WTC11 (cell line): ENCODE measurements around the gene UBE2J1. TPM values are rescaled to one million over a fixed set of nuclear protein-coding genes. Genes with fewer than 3 reads are reported as not detected.

Source experiments
- ATAC-seq: fragments of 200-7000 bp; cut with Tn5 transposase; 2 replicates; pipeline ENCODE4 v1.10.0; 2021; ENCODE audit warnings: mild to moderate bottlenecking, moderate library complexity
- CTCF ChIA-PET: fragments of 300-600 bp; sonication (Branson Sonifier 250); formaldehyde crosslinking; loops from one replicate; lab custom pipeline; 2021; ENCODE audit warnings: antibody characterized with exemption; lab: Charles Lee
- POLR2A ChIA-PET: fragments of 350-600 bp; sonication (Branson Sonifier 250); formaldehyde crosslinking; loops from one replicate; lab custom pipeline; 2021; ENCODE audit warnings: antibody characterized with exemption; lab: Charles Lee
- DNase-seq: peaks from one replicate; pipeline ENCODE4 v3.0.0; 2021; ENCODE audit warnings: low spot score
- H3K27ac Mint-ChIP-seq: 2 replicates; pipeline ENCODE4 v1.8.0; 2021; ENCODE audit warnings: mixed read lengths
- H3K27me3 Mint-ChIP-seq: 2 replicates; pipeline ENCODE4 v1.8.0; 2021; ENCODE audit warnings: low read depth, mild to moderate bottlenecking, moderate library complexity, mixed read lengths
- H3K36me3 Mint-ChIP-seq: 2 replicates; pipeline ENCODE4 v1.8.0; 2021; ENCODE audit warnings: mixed read lengths
- H3K4me1 Mint-ChIP-seq: 2 replicates; pipeline ENCODE4 v1.8.0; 2022; ENCODE audit warnings: mixed read lengths
- H3K4me3 Mint-ChIP-seq: 2 replicates; pipeline ENCODE4 v1.8.0; 2021; ENCODE audit warnings: mild to moderate bottlenecking, moderate library complexity, mixed read lengths
- H3K9me3 Mint-ChIP-seq: 2 replicates; pipeline ENCODE4 v1.8.0; 2021; ENCODE audit warnings: mixed read lengths
- ATF1 ChIP-seq: sonication (generic); formaldehyde crosslinking; IDR thresholded peaks from 2 replicates; pipeline ENCODE4 v1.8.1; 2023; ENCODE audit warnings: mild to moderate bottlenecking, moderate library complexity, missing genetic modification reagents
- CBFB ChIP-seq: sonication (generic); formaldehyde crosslinking; IDR thresholded peaks from 2 replicates; pipeline ENCODE4 v1.8.1; 2022; ENCODE audit warnings: mild to moderate bottlenecking, low read depth, missing genetic modification reagents
- ELF4 ChIP-seq: sonication (generic); formaldehyde crosslinking; IDR thresholded peaks from 2 replicates; pipeline ENCODE4 v1.8.1; 2022; ENCODE audit warnings: low read depth, mild to moderate bottlenecking, moderate library complexity, missing genetic modification reagents
- ESRRA ChIP-seq: sonication (generic); formaldehyde crosslinking; IDR thresholded peaks from 2 replicates; pipeline ENCODE4 v1.8.1; 2022; ENCODE audit warnings: mild to moderate bottlenecking, missing genetic modification reagents, borderline replicate concordance
- ETV6 ChIP-seq: sonication (generic); formaldehyde crosslinking; IDR thresholded peaks from 2 replicates; pipeline ENCODE4 v1.8.1; 2022; ENCODE audit warnings: mild to moderate bottlenecking, missing genetic modification reagents
- FOXJ3 ChIP-seq: sonication (generic); formaldehyde crosslinking; IDR thresholded peaks from 2 replicates; pipeline ENCODE4 v1.9.0; 2021; ENCODE audit warnings: missing genetic modification reagents, mild to moderate bottlenecking, borderline replicate concordance
- FOXP1 ChIP-seq: sonication (generic); formaldehyde crosslinking; IDR thresholded peaks from 2 replicates; pipeline ENCODE4 v1.8.0; 2022; ENCODE audit warnings: missing genetic modification reagents, mild to moderate bottlenecking, moderate library complexity, borderline replicate concordance
- GABPB1 ChIP-seq: sonication (generic); formaldehyde crosslinking; IDR thresholded peaks from 2 replicates; pipeline ENCODE4 v1.8.1; 2023; ENCODE audit warnings: mild to moderate bottlenecking, missing genetic modification reagents
- GRHL2 ChIP-seq: fragments of 250-450 bp; sonication (Bioruptor Pico); IDR thresholded peaks from 2 replicates; pipeline ENCODE4 v1.8.0; 2022; ENCODE audit warnings: mild to moderate bottlenecking, moderate library complexity; ENCODE audit not compliant: insufficient replicate concordance, severe bottlenecking
- TEAD4 ChIP-seq: sonication (generic); formaldehyde crosslinking; IDR thresholded peaks from 2 replicates; pipeline ENCODE4 v1.8.0; 2022; ENCODE audit warnings: mild to moderate bottlenecking, missing genetic modification reagents
- ZNF138 ChIP-seq: sonication (generic); formaldehyde crosslinking; conservative IDR thresholded peaks from 2 replicates; pipeline ENCODE4 v1.8.1; 2022; ENCODE audit warnings: mild to moderate bottlenecking, moderate library complexity, missing genetic modification reagents
- ZNF219 ChIP-seq: sonication (generic); formaldehyde crosslinking; IDR thresholded peaks from 2 replicates; pipeline ENCODE4 v1.8.0; 2023; ENCODE audit warnings: missing genetic modification reagents, mild to moderate bottlenecking, borderline replicate concordance
- ZNF232 ChIP-seq: sonication (generic); formaldehyde crosslinking; IDR thresholded peaks from 2 replicates; pipeline ENCODE4 v1.8.0; 2022; ENCODE audit warnings: mild to moderate bottlenecking, missing genetic modification reagents
- ZNF396 ChIP-seq: fragments of 250-450 bp; sonication (Bioruptor Pico); IDR thresholded peaks from 2 replicates; pipeline ENCODE4 v1.8.0; 2021; ENCODE audit warnings: mild to moderate bottlenecking, moderate library complexity, borderline replicate concordance
- ZNF416 ChIP-seq: fragments of 250-450 bp; sonication (Bioruptor Pico); IDR thresholded peaks from 2 replicates; pipeline ENCODE4 v1.9.0; 2021; ENCODE audit warnings: mild to moderate bottlenecking, inconsistent platforms
- ZNF671 ChIP-seq: fragments of 250-450 bp; sonication (Bioruptor Pico); IDR thresholded peaks from 2 replicates; pipeline ENCODE4 v1.8.0; 2021; ENCODE audit warnings: mild to moderate bottlenecking
- total RNA-seq: library from RNA; stranded (reverse); gene quantifications from 3 replicates; pipeline ENCODE4 v1.2.3, GENCODE V29; 2021
- TF ChIP-seq, protein P1 (sequence below): fragments of 250-450 bp; sonication (Bioruptor Pico); conservative IDR thresholded peaks from 2 replicates; pipeline ENCODE4 v1.9.0; 2021; ENCODE audit warnings: mild to moderate bottlenecking
- TF ChIP-seq, protein P2 (sequence below): sonication (generic); formaldehyde crosslinking; IDR thresholded peaks from 2 replicates; pipeline ENCODE4 v1.8.0; 2022; ENCODE audit warnings: mild to moderate bottlenecking, missing genetic modification reagents
- TF ChIP-seq, protein P3 (sequence below): sonication (generic); formaldehyde crosslinking; IDR thresholded peaks from 2 replicates; pipeline ENCODE4 v1.8.0; 2022; ENCODE audit warnings: mild to moderate bottlenecking, missing genetic modification reagents
- TF ChIP-seq, protein P4 (sequence below): sonication (generic); formaldehyde crosslinking; IDR thresholded peaks from 2 replicates; pipeline ENCODE4 v1.8.1; 2022; ENCODE audit warnings: mild to moderate bottlenecking, moderate library complexity, missing genetic modification reagents
- TF ChIP-seq, protein P5 (sequence below): sonication (generic); formaldehyde crosslinking; IDR thresholded peaks from 2 replicates; pipeline ENCODE4 v1.8.0; 2022; ENCODE audit warnings: mild to moderate bottlenecking, missing genetic modification reagents
- TF ChIP-seq, protein P6 (sequence below): sonication (generic); formaldehyde crosslinking; IDR thresholded peaks from 2 replicates; pipeline ENCODE4 v1.8.0; 2023; ENCODE audit warnings: missing genetic modification reagents, mild to moderate bottlenecking, borderline replicate concordance

Gene UBE2J1
- total RNA-seq, 1 experiment from 2014 or later: 12.3 TPM

DNA sequence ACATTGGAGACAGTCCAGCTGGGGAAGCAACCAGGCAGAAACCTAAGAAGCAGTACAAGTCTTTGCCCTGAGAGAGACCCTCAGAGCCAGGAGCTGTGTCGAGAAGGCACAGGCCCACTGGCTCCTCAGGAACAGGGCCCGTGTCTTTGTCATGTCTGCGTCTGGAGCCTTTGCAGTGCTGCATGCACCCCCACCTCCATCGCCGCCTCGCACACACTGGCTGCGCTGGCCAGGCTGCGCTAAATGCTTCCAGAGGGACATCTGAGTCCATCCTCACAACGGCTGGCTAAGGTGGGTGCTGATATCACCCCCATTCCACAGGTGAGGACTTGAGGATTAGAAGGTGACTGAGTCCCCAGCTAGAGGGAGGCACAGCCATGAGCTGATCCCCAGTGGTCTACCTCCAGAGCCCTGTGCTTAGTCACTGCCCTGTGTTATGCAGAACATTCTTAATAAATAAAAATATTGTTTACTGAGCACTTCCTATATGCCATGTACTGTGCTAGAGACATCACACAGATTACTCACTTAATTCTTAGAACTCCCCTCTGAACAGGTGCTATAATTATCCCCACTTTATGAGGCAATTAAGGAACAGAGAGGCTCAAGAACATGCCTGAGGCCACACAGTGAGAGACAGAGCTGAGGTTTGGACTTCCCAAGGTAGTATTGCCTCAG, 65.0 kb downstream of the UBE2J1 start (continued):
- TF ChIP-seq, protein P1, sequence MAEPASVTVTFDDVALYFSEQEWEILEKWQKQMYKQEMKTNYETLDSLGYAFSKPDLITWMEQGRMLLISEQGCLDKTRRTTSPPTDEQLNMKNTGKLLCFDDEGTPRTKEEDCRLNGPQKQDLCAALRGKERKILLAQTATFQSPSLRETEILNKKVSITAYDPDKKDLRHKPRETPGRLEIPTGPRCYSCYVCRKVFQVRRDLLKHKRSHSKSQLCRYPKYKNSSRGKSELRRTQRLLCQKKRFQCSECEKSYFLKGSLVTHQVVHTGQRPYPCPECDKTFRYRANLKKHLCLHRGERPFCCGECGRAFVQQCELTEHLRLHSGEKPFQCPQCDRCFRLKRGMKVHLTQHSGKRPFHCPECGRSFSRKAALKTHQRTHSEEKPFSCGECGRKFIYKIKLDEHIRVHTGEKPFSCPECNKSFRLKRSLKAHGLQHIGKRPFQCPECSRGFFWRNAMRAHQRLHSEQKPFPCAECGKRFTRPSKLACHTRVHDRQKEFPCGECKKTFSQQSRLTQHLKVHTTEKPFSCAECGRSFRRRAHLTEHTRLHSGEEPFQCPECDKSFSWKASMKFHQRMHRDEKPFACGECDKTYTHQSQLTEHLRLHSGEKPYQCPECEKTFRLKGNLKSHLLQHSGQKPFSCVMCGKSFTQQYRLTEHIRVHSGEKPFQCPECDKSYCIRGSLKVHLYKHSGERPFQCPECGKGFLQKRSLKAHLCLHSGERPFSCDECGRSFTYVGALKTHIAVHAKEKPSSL: no peak
- TF ChIP-seq ZNF396 (CRISPR knock-in tag) (no peak), ZNF138 (CRISPR knock-in tag) (no peak), ZNF416 (no peak)
- TF ChIP-seq, protein P2, sequence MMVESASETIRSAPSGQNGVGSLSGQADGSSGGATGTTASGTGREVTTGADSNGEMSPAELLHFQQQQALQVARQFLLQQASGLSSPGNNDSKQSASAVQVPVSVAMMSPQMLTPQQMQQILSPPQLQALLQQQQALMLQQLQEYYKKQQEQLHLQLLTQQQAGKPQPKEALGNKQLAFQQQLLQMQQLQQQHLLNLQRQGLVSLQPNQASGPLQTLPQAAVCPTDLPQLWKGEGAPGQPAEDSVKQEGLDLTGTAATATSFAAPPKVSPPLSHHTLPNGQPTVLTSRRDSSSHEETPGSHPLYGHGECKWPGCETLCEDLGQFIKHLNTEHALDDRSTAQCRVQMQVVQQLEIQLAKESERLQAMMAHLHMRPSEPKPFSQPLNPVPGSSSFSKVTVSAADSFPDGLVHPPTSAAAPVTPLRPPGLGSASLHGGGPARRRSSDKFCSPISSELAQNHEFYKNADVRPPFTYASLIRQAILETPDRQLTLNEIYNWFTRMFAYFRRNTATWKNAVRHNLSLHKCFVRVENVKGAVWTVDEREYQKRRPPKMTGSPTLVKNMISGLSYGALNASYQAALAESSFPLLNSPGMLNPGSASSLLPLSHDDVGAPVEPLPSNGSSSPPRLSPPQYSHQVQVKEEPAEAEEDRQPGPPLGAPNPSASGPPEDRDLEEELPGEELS: no peak

DNA sequence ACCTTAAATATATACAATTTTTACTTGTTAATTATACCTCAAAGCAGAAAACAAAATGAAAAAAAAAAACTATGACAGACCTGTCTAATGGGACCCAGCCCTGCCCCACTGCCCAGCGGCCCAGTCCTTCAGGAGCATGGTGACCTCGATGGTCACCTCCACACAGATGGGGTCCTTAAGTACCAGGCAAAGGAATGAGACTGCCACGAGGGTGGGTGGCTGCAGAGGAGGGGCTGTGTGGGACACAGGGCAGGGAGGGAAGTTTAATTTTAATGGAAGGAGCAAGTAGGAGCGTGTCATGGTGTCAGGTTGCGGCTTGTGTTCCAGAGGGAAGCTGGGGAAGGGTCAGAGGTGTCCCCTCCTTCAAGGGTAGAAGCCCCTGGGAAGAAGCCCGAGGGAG, 66.0 kb downstream of the UBE2J1 start:
- no peak overlapping the region for H3K27ac Mint-ChIP-seq
- peaks cover 18% of the 10 kb centered on the region for H3K4me1 Mint-ChIP-seq
- POLR2A ChIA-PET: no interaction called here
- TF ChIP-seq ATF1 (CRISPR knock-in tag) (no peak), ZNF219 (CRISPR knock-in tag) (no peak), ZNF671 (no peak)
- TF ChIP-seq, all 79 proteins: peak for 0
- no peaks in the 10 kb centered on the region for H3K36me3 Mint-ChIP-seq
- H3K4me3 Mint-ChIP-seq: no peak overlapping the region
- DNase-seq (no peak), ATAC-seq (no peak)
- CTCF ChIA-PET: interaction anchor here (1.3 to 2.0 kb wide), 2 partner anchors 25 to 86 kb away, joined by 6 read pairs; no protein-coding TSS in a partner anchor
- no peaks in the 10 kb centered on the region for H3K27me3 Mint-ChIP-seq
- H3K9me3 Mint-ChIP-seq: no peaks in the 10 kb centered on the region

DNA sequence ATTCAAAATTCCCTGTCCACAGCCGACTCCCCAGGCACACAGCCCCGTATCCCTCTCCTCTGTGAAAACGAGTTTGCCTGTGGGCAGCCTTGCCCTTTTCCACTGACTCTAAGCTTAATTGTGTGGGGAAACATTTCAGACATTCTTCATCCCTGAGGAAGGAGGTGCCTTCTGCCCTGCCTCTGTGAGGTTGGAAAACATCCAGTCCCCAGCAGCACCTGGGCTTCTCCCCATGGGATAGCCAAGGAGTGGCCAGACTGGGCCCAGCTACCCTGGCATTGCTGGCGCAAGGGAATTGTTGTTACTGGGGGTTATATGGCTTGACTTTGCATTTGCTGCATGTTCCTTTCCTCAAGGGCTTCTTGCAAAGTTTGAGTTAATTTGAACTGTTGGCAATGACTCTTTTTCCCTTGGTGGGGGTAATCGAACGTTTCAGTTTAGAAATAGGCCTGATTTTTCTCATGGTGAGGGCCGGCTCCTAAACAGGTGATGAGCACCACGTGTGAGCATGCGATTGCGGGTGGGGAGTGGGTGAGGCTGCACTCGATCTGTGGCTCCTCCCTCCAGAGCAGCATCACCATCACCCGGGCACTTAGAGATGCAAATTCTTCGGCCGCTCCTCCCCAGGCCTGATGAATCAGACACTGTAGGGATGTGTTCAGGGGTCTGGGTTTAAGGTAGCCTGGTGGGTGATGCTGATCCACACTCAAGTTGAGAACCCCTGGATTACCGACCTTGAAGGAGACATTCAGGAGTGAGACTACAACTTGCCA, 67.4 kb downstream of the UBE2J1 start:
- H3K9me3 Mint-ChIP-seq: no peaks in the 10 kb centered on the region
- ATAC-seq: peak; percentile 23
- H3K4me1 Mint-ChIP-seq: peaks cover 18% of the 10 kb centered on the region
- TF ChIP-seq, protein P3, sequence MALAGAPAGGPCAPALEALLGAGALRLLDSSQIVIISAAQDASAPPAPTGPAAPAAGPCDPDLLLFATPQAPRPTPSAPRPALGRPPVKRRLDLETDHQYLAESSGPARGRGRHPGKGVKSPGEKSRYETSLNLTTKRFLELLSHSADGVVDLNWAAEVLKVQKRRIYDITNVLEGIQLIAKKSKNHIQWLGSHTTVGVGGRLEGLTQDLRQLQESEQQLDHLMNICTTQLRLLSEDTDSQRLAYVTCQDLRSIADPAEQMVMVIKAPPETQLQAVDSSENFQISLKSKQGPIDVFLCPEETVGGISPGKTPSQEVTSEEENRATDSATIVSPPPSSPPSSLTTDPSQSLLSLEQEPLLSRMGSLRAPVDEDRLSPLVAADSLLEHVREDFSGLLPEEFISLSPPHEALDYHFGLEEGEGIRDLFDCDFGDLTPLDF (CRISPR knock-in tag): no peak
- no peak for TF ChIP-seq ELF4
- TF ChIP-seq TEAD4 (CRISPR knock-in tag): no peak
- TF ChIP-seq, protein P4, sequence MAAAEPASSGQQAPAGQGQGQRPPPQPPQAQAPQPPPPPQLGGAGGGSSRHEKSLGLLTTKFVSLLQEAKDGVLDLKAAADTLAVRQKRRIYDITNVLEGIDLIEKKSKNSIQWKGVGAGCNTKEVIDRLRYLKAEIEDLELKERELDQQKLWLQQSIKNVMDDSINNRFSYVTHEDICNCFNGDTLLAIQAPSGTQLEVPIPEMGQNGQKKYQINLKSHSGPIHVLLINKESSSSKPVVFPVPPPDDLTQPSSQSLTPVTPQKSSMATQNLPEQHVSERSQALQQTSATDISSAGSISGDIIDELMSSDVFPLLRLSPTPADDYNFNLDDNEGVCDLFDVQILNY: no peak
- TF ChIP-seq GRHL2 (CRISPR knock-in tag): no peak
- TF ChIP-seq ZNF232 (CRISPR knock-in tag): no peak
- no peak for TF ChIP-seq GABPB1 (CRISPR knock-in tag)
- no peak for TF ChIP-seq FOXJ3 (CRISPR knock-in tag)
- TF ChIP-seq CBFB (CRISPR knock-in tag): no peak
- TF ChIP-seq ETV6 (CRISPR knock-in tag): no peak
- TF ChIP-seq, protein P5, sequence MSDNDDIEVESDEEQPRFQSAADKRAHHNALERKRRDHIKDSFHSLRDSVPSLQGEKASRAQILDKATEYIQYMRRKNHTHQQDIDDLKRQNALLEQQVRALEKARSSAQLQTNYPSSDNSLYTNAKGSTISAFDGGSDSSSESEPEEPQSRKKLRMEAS (CRISPR knock-in tag): no peak
- TF ChIP-seq, protein P6, sequence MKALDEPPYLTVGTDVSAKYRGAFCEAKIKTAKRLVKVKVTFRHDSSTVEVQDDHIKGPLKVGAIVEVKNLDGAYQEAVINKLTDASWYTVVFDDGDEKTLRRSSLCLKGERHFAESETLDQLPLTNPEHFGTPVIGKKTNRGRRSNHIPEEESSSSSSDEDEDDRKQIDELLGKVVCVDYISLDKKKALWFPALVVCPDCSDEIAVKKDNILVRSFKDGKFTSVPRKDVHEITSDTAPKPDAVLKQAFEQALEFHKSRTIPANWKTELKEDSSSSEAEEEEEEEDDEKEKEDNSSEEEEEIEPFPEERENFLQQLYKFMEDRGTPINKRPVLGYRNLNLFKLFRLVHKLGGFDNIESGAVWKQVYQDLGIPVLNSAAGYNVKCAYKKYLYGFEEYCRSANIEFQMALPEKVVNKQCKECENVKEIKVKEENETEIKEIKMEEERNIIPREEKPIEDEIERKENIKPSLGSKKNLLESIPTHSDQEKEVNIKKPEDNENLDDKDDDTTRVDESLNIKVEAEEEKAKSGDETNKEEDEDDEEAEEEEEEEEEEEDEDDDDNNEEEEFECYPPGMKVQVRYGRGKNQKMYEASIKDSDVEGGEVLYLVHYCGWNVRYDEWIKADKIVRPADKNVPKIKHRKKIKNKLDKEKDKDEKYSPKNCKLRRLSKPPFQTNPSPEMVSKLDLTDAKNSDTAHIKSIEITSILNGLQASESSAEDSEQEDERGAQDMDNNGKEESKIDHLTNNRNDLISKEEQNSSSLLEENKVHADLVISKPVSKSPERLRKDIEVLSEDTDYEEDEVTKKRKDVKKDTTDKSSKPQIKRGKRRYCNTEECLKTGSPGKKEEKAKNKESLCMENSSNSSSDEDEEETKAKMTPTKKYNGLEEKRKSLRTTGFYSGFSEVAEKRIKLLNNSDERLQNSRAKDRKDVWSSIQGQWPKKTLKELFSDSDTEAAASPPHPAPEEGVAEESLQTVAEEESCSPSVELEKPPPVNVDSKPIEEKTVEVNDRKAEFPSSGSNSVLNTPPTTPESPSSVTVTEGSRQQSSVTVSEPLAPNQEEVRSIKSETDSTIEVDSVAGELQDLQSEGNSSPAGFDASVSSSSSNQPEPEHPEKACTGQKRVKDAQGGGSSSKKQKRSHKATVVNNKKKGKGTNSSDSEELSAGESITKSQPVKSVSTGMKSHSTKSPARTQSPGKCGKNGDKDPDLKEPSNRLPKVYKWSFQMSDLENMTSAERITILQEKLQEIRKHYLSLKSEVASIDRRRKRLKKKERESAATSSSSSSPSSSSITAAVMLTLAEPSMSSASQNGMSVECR (CRISPR knock-in tag): no peak
- TF ChIP-seq FOXP1 (CRISPR knock-in tag): no peak
- TF ChIP-seq ESRRA (CRISPR knock-in tag): no peak

More for the DNA sequence above, 67.4 kb downstream of the UBE2J1 start:
- Mint-ChIP-seq H3K27me3 (no peaks in the 10 kb centered on the region; the same call in 1 of the 2 replicates), H3K27ac (no peak overlapping the region), H3K36me3 (no peaks in the 10 kb centered on the region), H3K4me3 (no peak overlapping the region)
- no peak for DNase-seq
- POLR2A ChIA-PET: no interaction called here
- CTCF ChIA-PET: no interaction called here
